GM04503 (cell line): ENCODE results near the gene CT47C1.
"Not testable (repeated sequence)": the region's sequence is repeated elsewhere in the genome, so short reads cannot be mapped to it uniquely, and the experiment has no call there.

Experiments used
- DNase-seq: peaks from one replicate; pipeline ENCODE4 v3.0.0-alpha.2; 2012; ENCODE audit warnings: low read depth

Gene CT47C1

DNA sequence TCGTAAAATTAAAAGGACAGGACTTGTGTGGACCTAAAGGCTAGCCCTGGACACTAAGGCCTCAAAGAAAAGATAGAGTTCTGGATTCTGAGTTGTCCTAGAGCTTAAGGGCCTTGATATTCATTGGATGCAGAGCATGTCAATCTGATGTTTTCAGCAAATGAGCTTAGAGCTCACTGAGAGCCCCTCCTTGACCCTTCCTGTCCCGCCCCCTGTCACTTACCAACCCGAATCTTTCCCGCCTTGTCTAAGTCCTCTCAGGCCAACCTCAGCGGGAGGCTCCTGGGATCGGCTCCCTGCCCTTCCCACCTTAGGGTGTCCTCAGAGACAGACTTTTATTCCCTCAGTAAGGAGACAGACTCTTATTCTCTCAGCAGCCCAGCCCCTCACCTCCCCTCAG, at the start of gene CT47C1:
Gene CT47C1, plus strand, starts transcription at position 250 of the 400 bp plus-strand sequence. CDS start 233 bp downstream, outside the sequence.
- DNase-seq, result no peak

DNA sequence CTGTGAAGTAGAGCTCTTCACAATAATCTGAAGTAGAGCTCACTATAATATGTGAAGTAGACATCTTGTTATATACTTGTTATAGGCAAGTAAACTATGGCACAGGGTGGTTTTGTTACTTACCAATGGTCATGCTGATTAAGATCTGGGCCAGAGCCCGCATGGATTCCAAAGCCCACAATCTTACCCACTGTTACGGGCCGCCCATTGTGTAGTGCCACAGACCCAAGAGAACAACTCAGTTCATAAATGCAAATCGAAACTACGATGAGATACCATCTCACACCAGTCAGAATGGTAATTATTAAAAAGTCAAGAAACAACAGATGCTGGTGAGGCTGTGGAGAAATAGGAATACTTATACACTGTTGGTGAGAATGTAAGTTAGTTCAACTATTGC, 46.9 kb upstream of the CT47C1 start:
- no peak for DNase-seq

DNA sequence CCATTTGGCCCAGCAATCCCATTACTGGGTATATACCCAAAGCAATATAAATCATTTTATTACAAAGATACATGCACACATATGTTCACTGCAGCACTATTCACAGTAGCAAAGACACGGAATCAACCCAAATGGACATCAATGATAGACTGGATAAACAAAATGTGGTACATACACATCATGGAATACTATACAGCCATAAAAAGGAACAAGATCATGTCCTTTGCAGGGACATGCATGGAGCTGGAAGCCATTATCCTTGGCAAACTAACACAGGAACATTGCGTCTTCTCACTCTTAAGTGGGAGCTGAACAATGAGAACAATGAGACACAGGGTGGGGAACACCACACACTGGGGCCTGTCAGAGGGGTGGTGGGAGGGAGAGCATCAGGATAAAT, 46.4 kb upstream of the CT47C1 start:
- DNase-seq, result not testable (repeated sequence)

DNA sequence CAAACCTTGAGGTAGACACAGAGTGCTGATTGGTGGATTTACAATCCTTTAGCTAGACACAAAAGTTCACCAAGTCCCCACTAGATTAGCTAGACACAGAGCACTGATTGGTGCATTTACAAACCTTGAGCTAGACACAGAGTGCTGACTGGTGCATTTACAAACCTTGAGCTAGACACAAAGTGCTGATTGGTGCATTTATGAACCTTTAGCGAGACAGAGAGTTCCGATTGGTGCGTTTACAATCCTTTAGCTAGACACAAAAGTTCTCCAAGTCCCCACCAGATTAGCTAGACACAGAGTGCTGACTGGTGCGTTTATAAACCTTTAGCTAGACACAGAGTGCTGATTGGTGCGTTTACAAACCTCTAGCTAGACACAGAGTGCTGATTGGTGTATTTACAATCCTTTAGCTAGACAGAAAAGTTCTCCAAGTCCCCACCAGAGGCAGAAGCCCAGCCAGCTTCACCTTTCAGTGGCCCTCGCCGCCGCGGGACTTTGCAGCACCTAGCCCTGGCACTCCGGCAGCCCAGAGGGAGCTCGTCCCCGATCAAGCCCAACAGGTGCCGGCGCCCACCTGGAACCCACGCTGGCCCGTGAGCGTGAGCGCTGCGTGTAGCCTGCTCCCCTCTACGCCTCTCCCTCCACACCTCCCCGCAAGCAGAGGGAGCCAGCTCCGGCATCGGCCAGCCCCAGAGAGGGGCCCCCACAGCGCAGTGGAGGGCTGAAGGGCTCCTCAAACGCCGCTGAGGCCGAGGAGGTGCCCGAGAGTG, 44.6 kb upstream of the CT47C1 start:
- not testable (repeated sequence) for DNase-seq

DNA sequence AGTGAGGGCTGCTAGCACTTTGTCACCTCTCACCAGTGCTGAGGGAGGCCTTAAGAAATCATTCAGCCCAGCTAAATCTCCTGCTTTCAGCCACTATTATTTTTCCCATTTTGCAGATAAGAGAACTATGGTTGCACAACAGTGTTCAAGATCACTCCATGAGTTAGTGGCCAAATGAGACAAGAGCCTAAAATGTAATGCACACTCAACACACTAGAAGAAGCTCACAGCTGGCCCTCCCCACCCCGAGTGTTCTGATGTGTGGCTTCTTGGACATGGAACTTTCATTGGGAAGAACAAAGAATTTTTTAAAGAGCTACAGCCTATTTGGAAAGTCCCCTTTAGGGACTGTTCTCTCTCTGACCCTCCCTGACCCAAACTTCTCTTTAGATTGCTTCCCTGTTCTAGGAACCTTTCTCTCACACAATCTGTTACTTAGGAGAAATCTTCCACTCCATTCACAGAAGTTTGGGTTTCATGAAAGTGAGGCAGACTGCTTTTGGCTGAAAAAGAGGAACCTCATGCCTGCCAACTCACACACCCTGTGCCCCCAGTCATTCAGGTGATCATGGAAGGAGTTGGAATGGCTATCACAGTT, 44.0 kb upstream of the CT47C1 start:
- DNase-seq, result no peak

DNA sequence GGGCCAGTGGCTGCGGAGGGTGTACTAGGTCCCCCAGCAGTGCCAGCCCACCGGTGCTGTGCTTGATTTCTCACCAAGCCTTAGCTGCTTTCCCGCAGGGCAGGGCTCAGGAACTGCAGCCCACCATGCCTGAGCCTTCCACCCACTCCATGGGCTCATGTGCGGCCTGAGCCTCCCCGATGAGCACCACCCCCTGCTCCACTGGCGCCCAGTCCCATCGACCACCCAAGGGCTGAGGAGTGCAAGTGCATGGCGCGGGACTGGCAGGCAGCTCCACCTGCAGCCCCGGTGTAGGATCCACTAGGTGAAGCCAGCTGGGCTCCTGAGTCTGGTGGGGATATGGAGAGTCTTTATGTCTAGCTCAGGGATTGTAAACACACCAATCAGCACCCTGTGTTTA, 43.1 kb upstream of the CT47C1 start:
- DNase-seq, result not testable (repeated sequence)

DNA sequence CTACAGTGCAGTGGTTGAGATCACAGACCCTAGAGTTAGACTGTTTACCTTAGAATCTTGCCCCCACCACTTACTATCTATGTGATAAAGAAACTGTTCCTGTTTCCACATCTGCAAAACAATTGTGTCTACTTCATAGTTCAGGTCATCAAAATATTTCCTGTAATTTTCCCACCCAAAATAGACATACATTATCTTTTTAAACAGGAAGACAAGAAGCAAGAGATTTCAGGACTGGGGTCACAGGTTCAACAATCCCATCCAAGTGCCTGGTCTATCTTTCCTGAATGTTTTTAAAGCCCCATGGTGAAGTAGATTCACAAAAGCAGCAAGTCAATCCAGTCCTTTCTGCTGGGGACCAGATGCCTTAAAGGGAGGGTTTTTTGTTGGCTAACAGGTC, 41.8 kb upstream of the CT47C1 start:
- DNase-seq, result no peak

DNA sequence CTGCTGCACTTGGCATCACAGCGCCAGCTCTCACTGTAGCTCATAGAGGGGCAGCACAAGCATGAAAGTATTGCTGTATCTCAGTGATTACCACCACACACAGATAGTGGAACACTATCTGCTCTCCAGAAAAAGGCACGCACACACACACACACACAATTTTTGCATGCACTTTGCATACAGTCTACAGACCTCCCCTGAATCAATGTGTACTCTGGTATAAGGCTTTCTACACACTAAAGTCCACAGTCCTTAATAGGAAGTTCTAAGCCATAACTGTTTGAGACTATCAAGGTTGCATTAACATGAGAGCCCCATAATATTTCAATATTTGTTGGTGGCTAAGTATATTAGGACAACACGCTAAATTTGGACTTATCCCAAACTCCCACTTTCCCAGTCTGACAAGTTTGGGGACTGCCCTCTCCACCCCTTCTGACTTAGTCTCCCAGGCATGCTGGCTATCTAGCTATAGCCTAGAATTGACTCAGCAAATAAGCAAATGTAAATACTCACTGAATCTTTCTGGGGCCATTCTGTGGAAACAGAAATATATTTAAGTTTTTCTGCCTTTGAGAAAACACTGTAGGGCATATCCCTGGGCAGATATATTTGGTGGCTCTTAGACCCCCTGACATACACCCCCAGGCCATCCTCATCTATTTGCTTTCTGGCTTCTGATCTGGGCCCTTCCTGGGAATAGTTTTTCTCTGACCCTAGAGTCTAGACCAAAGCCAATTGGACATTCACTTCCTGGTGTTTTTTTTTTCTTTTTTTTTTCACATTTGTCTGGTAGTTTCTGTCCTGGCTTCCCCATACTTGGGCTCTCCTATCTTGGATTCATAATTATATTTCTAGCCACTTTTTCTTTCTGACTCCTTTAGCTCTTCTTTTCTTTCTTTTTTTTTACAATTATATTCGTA, 36.4 kb upstream of the CT47C1 start:
- DNase-seq, result no peak

DNA sequence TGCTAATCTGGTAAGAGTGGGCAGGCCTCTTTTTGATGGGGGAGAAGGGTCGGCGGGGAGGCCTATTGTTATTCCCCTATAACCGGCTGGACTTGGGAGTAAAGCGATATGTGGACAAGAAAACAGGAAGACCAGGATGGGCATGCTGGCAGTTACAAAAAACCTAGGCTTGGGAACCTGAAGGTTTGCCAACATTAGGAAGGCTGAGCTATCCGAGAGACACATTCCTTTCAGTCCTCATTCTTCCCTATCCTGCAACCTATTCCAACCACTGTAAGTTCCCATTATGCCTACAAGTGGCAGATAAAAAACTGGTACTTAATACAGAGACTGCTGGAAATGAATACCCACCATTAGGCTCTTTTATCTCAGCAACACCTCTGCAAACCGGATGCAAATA, 32.4 kb upstream of the CT47C1 start:
- DNase-seq, result no peak

DNA sequence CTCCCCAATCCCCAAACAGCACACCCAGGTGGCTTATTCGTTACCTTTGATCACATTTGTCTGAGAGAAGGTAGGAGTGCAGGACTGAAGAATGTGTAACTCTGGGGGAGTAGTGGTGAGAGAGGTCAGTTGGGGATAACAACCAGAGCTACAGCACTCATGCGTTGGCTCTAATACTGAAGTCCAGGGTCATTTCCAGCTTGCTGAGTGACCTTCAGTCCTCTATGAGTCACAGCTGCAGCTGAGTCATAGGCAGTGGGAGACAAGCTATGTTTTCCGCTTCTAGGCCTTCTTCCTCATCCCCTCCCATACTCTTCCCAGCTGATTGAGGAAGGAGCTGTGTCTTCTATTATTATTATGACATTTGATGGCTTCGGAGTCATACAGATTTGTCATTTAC, 31.6 kb upstream of the CT47C1 start:
- DNase-seq, result peak; percentile 46

DNA sequence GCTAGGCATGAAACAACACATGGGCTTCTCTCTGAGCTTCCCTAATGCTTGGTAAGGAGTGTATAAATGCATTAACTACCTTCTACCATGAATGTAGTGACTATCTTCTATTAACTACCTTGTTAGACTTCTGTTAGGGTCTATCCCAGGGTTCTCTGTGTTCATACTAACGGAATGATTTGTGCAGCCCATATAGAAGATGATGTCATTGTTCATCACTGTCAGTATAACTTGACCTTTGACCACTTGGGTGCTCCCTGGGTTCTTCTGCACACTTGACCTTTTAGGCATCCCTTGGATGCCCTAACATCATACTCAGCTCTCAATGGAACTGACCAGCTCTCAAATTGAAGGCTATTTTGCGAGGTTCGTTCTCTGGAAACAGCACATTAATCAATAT, 30.8 kb upstream of the CT47C1 start:
- no peak for DNase-seq

DNA sequence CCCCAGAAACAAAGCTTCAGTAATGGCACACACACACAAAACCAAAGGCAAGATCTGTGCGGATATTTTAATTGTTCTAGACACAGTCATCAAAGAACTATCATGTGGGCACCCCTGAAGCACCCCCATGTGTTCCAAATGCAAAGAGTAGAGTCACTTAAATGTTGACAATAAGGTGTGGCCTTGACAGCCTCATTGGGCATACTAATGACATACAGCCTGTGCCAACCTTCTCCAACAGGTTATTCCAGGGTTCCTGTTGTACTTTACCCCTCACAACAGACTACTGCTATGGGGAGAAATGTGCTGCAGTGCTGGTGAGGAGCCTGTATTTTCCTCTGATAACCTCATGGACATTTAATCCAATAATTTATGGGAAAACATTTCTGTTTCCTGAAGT, 29.8 kb upstream of the CT47C1 start:
- no peak for DNase-seq

DNA sequence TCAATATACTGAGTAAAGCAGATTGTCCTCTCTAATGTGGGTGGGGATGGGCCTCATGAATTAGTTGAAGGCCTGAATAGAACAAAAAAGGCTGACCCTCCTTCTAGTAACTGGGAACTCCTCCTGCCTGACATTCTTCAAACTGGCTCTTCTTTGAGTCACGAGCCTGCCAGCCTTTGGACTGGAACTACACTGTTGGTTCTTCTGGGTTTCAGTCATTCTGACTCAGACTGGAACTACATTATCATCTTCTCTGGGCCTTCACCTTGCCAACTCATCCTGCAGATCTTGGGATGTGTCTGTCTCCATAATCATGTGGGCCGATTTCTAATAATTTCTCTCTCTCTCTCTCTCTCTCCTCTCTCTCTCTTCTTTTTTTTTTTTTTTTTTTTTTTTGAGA, 26.9 kb upstream of the CT47C1 start:
- DNase-seq, result no peak

DNA sequence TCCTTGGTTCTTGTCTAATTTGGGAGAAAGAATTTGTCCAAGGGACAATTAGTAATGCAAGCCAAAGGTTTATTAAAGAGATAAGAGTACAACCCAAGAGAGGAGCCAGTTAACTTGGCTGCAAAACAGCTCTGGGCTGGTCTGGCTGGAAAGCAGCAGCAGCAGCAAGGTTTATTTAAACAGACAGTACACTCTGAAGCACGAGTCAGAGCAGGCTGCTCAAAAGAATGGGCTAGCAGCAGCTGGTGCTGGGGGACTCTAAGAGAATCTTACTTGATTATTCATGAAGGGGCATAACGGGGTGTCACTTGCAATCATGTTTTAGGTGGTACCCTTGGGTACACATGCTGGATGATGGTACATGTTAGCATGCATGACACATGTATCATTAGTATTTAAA, 17.1 kb upstream of the CT47C1 start:
- no peak for DNase-seq

DNA sequence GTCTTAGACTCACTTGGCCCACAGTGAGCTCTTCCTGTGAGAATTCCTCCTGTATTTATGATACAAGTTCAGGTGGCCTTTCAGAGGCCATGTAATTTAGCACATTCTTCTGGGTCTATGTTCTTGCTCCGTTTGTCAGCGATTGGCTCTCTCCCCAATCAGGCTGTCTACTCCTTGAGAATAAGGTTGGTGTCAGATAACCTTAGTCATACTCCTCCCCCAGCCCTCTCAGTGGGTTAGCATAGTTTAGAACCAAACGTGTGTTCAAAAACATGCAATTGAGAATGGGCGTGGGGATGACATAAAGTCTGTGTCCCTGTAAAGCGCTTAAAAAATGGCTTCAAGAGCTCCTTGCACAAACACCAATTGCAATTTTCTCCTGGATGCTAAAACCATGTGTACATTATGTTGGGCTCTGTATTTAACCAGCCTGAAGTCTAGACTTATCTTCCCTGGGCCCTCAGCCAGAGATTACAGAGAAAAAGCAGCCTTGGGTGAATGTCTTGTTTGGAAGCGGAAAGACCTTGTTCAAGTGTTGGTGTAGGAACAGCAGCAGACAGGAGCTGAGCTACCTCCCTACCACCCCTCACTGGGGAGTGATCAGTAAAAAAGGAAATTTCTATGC, 9.9 kb upstream of the CT47C1 start:
- no peak for DNase-seq

DNA sequence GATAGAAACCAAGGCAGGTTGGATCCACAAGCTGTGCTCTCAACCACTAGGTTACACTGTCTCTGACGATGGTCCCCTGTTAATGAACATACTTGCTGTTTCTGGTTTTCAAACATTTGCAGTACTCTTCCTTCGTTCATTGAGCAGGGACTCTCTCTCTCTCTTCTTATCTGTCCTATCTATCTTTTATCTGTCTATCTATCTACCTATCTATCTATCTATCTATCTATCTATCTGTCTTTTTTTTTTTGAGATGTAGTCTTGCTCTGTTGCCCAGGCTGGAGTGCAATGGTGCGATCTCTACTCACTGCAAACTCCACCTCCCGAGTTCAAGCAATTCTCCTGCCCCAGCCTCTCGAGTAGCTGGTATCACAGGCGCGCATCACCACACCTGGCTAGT, 9.4 kb upstream of the CT47C1 start:
- no peak for DNase-seq

DNA sequence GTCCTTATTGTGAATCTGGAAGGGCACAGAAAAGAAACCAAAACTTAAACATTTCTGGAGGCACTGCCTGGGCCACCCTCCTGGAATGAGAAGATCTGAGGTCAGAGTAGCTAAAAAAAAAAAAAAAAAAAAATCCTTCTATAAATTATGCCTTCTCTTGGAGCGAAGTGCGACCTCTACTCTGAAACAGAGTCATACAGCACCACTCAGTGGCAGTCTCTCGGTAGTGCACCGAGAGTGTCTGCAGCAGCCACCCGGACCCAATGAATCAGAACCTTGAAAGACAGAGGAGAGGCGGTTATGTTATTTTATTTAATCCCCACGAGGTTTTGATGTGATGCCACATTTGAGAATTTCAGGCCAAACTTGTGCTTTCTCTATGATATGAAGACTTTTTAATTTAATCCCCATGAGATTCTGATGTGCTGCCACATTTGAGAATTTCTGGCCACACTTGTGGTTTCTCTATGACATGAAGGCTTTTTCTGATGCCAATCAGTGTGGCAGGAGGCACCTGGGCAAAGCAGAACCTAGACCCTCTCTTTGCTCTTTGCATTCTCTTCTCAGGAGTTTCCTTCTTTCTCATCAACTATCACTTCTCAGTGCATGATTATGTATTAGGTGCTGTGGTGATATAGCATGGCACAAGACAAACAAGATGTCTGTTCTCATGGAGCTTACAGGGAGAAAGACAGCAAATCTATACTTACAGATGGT, 5.6 kb upstream of the CT47C1 start:
- peak; percentile 6 for DNase-seq

DNA sequence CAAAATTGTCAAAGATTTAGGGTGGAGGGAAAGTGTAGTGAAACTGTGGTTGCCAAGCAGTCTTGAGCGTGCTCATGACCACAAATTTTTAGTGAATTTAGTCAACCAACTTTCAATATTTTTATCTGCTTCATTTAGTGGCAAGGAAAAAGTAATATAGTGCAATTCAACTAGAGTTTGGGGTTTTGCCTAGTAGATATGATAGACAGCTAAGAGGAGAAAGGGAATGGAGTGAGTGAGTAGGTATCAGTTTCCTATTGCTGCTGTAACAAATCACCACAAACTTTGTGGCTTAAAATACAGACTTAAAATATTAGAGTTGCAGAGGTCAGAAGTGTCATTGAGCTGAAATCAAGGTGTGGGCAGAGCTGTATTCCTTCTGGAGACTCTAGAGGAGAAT, 3.7 kb upstream of the CT47C1 start:
- DNase-seq, result no peak

DNA sequence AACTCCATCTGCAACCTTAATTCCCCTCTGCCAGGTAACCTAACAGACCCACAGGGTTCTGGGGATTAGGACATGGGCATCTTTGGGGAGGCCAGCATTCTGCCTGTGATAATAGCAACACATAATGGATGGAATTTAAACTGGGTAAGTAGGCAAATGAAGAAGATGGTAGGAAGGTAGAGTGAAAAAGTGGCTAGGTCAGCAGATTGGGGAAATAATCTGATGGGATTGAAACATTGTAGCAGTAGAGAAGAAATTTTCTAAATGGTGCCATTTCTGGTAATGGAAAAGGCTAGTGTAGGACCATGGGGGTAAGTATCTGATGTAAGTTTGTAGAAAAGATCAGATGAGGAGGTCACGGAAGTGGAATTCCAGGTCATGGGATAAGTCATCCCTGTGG, 3.0 kb upstream of the CT47C1 start:
- DNase-seq, result no peak

DNA sequence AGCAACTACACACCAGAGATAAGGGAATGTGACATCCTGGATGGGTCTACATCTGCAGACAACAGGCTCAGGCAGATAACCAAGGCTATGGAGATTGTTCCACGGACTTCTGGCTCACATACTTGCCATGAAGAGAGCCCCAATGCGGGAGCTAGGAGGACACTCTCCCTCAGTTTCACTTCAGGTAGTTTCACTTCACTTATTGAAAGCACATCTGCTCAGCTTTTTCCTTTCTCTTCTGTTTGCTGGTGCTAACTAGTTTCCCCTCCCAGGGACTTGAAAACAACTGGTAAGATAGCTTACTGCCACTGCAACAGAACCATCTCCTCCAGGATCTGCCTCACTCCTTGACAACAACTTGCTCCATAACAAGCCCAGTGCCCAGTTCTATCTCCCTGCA, 1.4 kb upstream of the CT47C1 start:
- DNase-seq, result no peak

DNA sequence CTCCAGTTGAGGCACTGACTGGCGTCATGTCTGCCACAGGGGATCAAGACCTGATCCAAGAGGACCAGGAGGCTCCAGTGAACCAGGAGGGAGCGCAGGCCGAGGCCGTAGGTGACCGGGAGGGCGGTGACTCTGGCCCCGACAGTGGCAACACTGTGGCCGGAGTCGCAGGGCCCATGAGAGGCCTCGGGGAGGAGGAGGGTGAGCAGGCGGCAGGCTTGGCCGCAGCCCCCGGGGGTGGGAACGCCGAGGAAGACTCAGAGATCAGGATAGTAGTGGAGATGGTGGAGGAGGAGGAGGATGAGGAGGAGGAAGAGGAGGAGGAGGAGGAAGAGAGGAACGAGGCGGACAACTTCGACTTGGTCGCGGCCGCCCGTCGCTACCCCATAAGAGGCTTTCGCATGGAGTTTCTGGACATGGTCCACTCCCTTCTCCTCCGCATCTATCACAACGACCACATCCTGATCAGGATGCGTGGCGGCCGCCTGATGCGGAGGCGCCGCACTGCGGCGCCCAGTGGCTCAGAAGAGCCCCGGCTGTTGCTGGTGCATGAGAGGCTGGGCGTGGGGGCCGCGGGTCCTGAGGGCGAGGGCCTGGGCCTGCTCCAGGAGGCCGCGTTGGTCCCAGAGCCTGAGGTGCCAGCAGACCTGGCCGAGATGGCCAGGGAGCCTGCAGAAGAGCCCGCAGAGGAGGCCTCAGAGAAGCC, 560 bp downstream of the CT47C1 start:
- DNase-seq, result no peak
